Colonic mucosa (tissue), 4 donors: ENCODE data around the gene NKIRAS1. TPM values are rescaled to one million over a fixed set of nuclear protein-coding genes. Genes with fewer than 3 reads are reported as not detected.
"Not testable (repeated sequence)": the region's sequence is repeated elsewhere in the genome, so short reads cannot be mapped to it uniquely, and the experiment has no call there.

ENCODE experiments used
- DNase-seq: peaks from one replicate; pipeline ENCODE4 v3.0.0-alpha.2; 2020
- H3K27ac ChIP-seq: fragments of 200-600 bp; one replicate; pipeline ENCODE4 v1.8.0; 2021
- H3K27me3 ChIP-seq: fragments of 200-600 bp; one replicate; pipeline ENCODE4 v1.8.0; 2021
- H3K36me3 ChIP-seq: fragments of 200-600 bp; one replicate; pipeline ENCODE4 v1.8.0; 2021
- H3K4me1 ChIP-seq: fragments of 200-600 bp; one replicate; pipeline ENCODE4 v1.8.0; 2021; ENCODE audit warnings: mild to moderate bottlenecking
- H3K4me3 ChIP-seq: fragments of 200-600 bp; one replicate; pipeline ENCODE4 v1.8.0; 2021
- H3K9ac ChIP-seq, 2 donors: one replicate each; pipeline ENCODE4 v1.7.0; 2013; ENCODE audit warnings: control low read depth in 2 of 2, low read depth in 2 of 2, low read length in 2 of 2
- H3K9me3 ChIP-seq: fragments of 200-600 bp; one replicate; pipeline ENCODE4 v1.8.0; 2021
- intact Hi-C: fragments of 100-400 bp; cut with DNase I; formaldehyde crosslinking; loops from one replicate; pipeline ENCODE4 v1.14.1; 2022
- total RNA-seq, 2 donors: library from RNA; stranded (reverse); fragmentation: NEBNext Ultra II Directional in 1 of 2; extraction: Animal tissue kit (Norgen Biotek cat#: 25700) in 1 of 2; gene quantifications; one replicate each; pipeline ENCODE4 v1.2.1, GENCODE V29; 2021
- TF ChIP-seq, protein P1 (sequence below): fragments of 200-600 bp; IDR thresholded peaks from one replicate; pipeline ENCODE4 v1.8.0; 2022; ENCODE audit warnings: antibody characterized with exemption, mild to moderate bottlenecking
- donor health status: healthy.
- donor health status: DM: no; HTN: no; CAD: no.
- donor health status: DM: no; HTN: no; CAD: no.

The NKIRAS1 gene
- total RNA-seq, 2 donors from 2014 or later = 2.6 to 5.4 TPM

- H3K27me3 ChIP-seq = no peaks in the 10 kb centered on the region
- H3K4me3 ChIP-seq = no peak overlapping the region
- no peaks in the 10 kb centered on the region for H3K9me3 ChIP-seq
- TF ChIP-seq, protein P1, sequence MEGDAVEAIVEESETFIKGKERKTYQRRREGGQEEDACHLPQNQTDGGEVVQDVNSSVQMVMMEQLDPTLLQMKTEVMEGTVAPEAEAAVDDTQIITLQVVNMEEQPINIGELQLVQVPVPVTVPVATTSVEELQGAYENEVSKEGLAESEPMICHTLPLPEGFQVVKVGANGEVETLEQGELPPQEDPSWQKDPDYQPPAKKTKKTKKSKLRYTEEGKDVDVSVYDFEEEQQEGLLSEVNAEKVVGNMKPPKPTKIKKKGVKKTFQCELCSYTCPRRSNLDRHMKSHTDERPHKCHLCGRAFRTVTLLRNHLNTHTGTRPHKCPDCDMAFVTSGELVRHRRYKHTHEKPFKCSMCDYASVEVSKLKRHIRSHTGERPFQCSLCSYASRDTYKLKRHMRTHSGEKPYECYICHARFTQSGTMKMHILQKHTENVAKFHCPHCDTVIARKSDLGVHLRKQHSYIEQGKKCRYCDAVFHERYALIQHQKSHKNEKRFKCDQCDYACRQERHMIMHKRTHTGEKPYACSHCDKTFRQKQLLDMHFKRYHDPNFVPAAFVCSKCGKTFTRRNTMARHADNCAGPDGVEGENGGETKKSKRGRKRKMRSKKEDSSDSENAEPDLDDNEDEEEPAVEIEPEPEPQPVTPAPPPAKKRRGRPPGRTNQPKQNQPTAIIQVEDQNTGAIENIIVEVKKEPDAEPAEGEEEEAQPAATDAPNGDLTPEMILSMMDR = peak; percentile 87
- H3K27ac ChIP-seq = no peak overlapping the region
- no peaks in the 10 kb centered on the region for H3K36me3 ChIP-seq
- no peak overlapping the region for H3K9ac ChIP-seq
- DNase-seq = no peak
- H3K4me1 ChIP-seq = no peaks in the 10 kb centered on the region
- intact Hi-C loops = loop anchor here (10.0 kb wide), 1 partner anchor 796 kb away; no protein-coding TSS in a partner anchor
Observed at GRCh38 chr3:23888617-23889228, 28.1 kb downstream of the NKIRAS1 start.

- no peaks in the 10 kb centered on the region for H3K4me1 ChIP-seq
- no peaks in the 10 kb centered on the region for H3K27me3 ChIP-seq
- H3K27ac ChIP-seq = no peak overlapping the region
- no peak for DNase-seq
- no peaks in the 10 kb centered on the region for H3K36me3 ChIP-seq
- intact Hi-C loops = loop anchor here (10.0 kb wide), 1 partner anchor 798 kb away; no protein-coding TSS in a partner anchor
- H3K4me3 ChIP-seq = no peak overlapping the region
- no peak overlapping the region for H3K9ac ChIP-seq
- TF ChIP-seq, protein P1 = no peak
- H3K9me3 ChIP-seq = no peaks in the 10 kb centered on the region
Observed at GRCh38 chr3:23886311-23886710, 30.5 kb downstream of the NKIRAS1 start.

- Histone ChIP-seq H3K9me3 (no peaks in the 10 kb centered on the region), H3K27ac (no peak overlapping the region), H3K27me3 (no peaks in the 10 kb centered on the region), H3K4me3 (no peak overlapping the region), H3K9ac (no peak overlapping the region), H3K4me1 (no peaks in the 10 kb centered on the region), H3K36me3 (no peaks in the 10 kb centered on the region)
- intact Hi-C loops = loop anchor here (10.0 kb wide), 1 partner anchor 800 kb away; no protein-coding TSS in a partner anchor
- DNase-seq = no peak
- TF ChIP-seq, protein P1 = no peak
Observed at GRCh38 chr3:23885210-23885609, 31.6 kb downstream of the NKIRAS1 start.

DNA sequence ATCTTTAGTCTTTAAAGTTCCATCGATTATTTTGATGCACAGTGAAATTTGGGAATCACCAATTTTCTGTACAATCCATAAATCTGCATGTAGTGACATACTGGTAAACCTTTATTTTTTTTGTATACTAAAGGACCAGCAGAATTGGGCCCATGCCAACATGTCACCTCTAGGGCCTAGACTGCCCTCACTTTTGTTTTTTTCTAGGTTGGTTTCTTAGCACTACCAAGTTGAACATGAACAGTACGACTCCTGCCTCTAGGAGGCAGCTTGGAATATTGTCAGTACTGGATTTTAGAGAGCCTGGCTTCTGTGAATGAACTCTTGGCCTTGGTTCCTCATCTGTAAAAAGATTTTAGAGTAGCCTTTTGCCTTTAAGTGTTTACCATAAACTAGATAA lies 32.3 kb downstream of the NKIRAS1 start:
- intact Hi-C loops = loop anchor here (10.0 kb wide), 1 partner anchor 800 kb away; no protein-coding TSS in a partner anchor

DNA sequence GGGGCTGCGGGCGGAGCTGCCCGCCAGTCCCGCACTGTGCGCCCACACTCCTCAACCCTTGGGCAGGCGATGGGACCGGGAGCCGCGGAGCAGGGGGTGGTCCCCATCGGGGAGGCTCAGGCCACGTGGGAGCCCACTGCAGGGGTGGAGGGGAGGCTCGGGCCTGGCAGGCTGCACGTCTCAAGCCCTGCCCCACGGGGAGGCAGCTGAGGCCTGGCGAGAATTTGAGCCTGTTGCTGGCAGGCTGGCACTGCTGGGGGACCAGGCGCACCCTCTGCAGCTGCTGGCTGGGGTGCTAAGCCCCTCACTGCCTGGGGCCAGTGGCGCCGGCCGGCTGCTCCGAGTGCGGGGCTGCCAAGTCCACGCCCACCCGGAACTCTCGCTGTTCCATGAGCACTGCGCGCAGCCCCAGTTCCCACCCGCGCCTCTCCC lies 34.3 kb downstream of the NKIRAS1 start:
- intact Hi-C loops = loop anchor here (10.0 kb wide), 1 partner anchor 802 kb away; no protein-coding TSS in a partner anchor
- H3K36me3 ChIP-seq = no peaks in the 10 kb centered on the region
- H3K9ac ChIP-seq = no peak overlapping the region
- H3K27ac ChIP-seq = no peak overlapping the region
- TF ChIP-seq, protein P1 = no peak
- no peak for DNase-seq
- no peaks in the 10 kb centered on the region for H3K4me1 ChIP-seq
- H3K27me3 ChIP-seq = no peaks in the 10 kb centered on the region
- H3K4me3 ChIP-seq = no peak overlapping the region
- no peaks in the 10 kb centered on the region for H3K9me3 ChIP-seq

More for the DNA sequence above, 32.3 kb downstream of the NKIRAS1 start:
- TF ChIP-seq, protein P1 = no peak
- H3K9me3 ChIP-seq = no peaks in the 10 kb centered on the region
- no peaks in the 10 kb centered on the region for H3K36me3 ChIP-seq
- no peak overlapping the region for H3K27ac ChIP-seq
- H3K27me3 ChIP-seq = no peaks in the 10 kb centered on the region
- no peak overlapping the region for H3K4me3 ChIP-seq
- H3K9ac ChIP-seq = no peak overlapping the region
- H3K4me1 ChIP-seq = no peaks in the 10 kb centered on the region
- DNase-seq = no peak

GRCh38 chr3:23881993-23882392 lies 34.8 kb downstream of the NKIRAS1 start:
- intact Hi-C loops = loop anchor here (10.0 kb wide), 1 partner anchor 803 kb away; no protein-coding TSS in a partner anchor
- H3K4me1 ChIP-seq, H3K9ac ChIP-seq, DNase-seq, H3K36me3 ChIP-seq, H3K27me3 ChIP-seq, H3K4me3 ChIP-seq, H3K9me3 ChIP-seq, H3K27ac ChIP-seq: not testable (repeated sequence)
